OCI-LY7 (cell line): ENCODE results near the gene CTNNBL1. TPM values are rescaled to one million over a fixed set of nuclear protein-coding genes. Genes with fewer than 3 reads are reported as not detected.

Experiments
- BruUV-seq: library from RNA; stranded (reverse); fragments of 400-500 nt; replicated peaks from 2 replicates; lab custom pipeline; 2021; lab: Mats Ljungman, UMichigan
- CTCF ChIA-PET: fragments of 300-600 bp; sonication (Branson Sonifier 250); formaldehyde crosslinking; loops from one replicate; lab custom pipeline; 2022; ENCODE audit warnings: antibody characterized with exemption; ENCODE audit not compliant: unreplicated experiment; lab: Charles Lee
- POLR2A ChIA-PET: fragments of 300-600 bp; sonication (Branson Sonifier 250); formaldehyde crosslinking; loops from one replicate; lab custom pipeline; 2022; ENCODE audit warnings: antibody characterized with exemption; lab: Charles Lee
- DNase-seq: peaks from one replicate; pipeline ENCODE4 v3.0.0-alpha.2; 2015; ENCODE audit warnings: low spot score
- H2AFZ ChIP-seq: fragments of 200-600 bp; sonication (generic), shearing (Covaris generic); 2 replicates; pipeline ENCODE4 v1.6.1; 2014; ENCODE audit warnings: mild to moderate bottlenecking, antibody characterized with exemption, low read length, moderate library complexity
- H3K27ac ChIP-seq: fragments of 200-600 bp; sonication (generic); 2 replicates; pipeline ENCODE4 v1.5.1; 2014; ENCODE audit warnings: mixed run types, low read depth, mild to moderate bottlenecking, moderate library complexity, low read length, inconsistent platforms; ENCODE audit not compliant: poor library complexity, severe bottlenecking
- H3K36me3 ChIP-seq: fragments of 200-600 bp; sonication (generic); 2 replicates; pipeline ENCODE4 v1.6.1; 2014; ENCODE audit warnings: mild to moderate bottlenecking, antibody characterized with exemption, low read length, moderate library complexity, mixed read lengths; ENCODE audit not compliant: insufficient read depth
- H3K4me1 ChIP-seq: fragments of 200-600 bp; sonication (generic); 2 replicates; pipeline ENCODE4 v1.5.1; 2014; ENCODE audit warnings: mild to moderate bottlenecking, low read length; ENCODE audit not compliant: insufficient read depth, poor library complexity, severe bottlenecking
- H3K4me2 ChIP-seq: fragments of 200-600 bp; sonication (generic); 2 replicates; pipeline ENCODE4 v1.6.1; 2014; ENCODE audit warnings: mild to moderate bottlenecking, low read length
- H3K4me3 ChIP-seq: fragments of 200-600 bp; sonication (generic); 2 replicates; pipeline ENCODE4 v1.5.1; 2014; ENCODE audit warnings: mild to moderate bottlenecking, low read depth, low read length; ENCODE audit not compliant: poor library complexity, severe bottlenecking
- H3K79me2 ChIP-seq: fragments of 200-600 bp; sonication (generic); 2 replicates; pipeline ENCODE4 v1.6.1; 2016; ENCODE audit warnings: low read depth, mild to moderate bottlenecking, low read length, moderate library complexity, mixed read lengths; ENCODE audit not compliant: insufficient read depth
- H3K9me2 ChIP-seq: fragments of 200-600 bp; sonication (generic); 2 replicates; pipeline ENCODE4 v1.6.1; 2016; ENCODE audit warnings: mild to moderate bottlenecking, low read length, mixed read lengths; ENCODE audit not compliant: insufficient read depth
- H3K9me3 ChIP-seq: fragments of 200-600 bp; sonication (generic); 2 replicates; pipeline ENCODE4 v1.6.1; 2014; ENCODE audit warnings: mild to moderate bottlenecking, mixed run types, low read length, mixed read lengths
- H4K20me1 ChIP-seq: fragments of 200-600 bp; sonication (generic); 2 replicates; pipeline ENCODE4 v1.6.1; 2014; ENCODE audit warnings: mild to moderate bottlenecking, antibody characterized with exemption, low read length, moderate library complexity, mixed read lengths; ENCODE audit not compliant: insufficient read depth
- CTCF ChIP-seq: fragments of 200-600 bp; sonication (generic); conservative IDR thresholded peaks from 2 replicates; pipeline ENCODE4 v1.5.1; 2014; ENCODE audit warnings: mild to moderate bottlenecking, antibody characterized with exemption, low read length, moderate library complexity, mixed read lengths
- EZH2phosphoT487 ChIP-seq: fragments of 200-600 bp; sonication (generic); IDR thresholded peaks from 2 replicates; pipeline ENCODE4 v1.6.1; 2018; ENCODE audit warnings: low read depth, borderline replicate concordance, mild to moderate bottlenecking, mixed run types, antibody characterized with exemption, low read length, moderate library complexity, mixed read lengths
- intact Hi-C: fragments of 100-400 bp; cut with micrococcal nuclease; formaldehyde crosslinking; loops from one replicate; pipeline ENCODE4 v1.10.0; 2022; ENCODE audit not compliant: unreplicated experiment
- total RNA-seq, 2 experiments: library from RNA; depleted of rRNA in 1 of 2; stranded (reverse); fragments of >200 nt in 1 of 2; shearing (Covaris generic) in 1 of 2; gene quantifications; 2 replicates each; pipeline ENCODE4 v1.2.3, GENCODE V29; 2014 to 2022

Gene CTNNBL1
- total RNA-seq, 2 experiments from 2014 or later, result 38.0 to 90.0 TPM

GRCh38 chr20:37729909-37730308, 36.1 kb downstream of the CTNNBL1 start:
- intact Hi-C loops, result no loop called here
- no peak overlapping the region for H3K4me2 ChIP-seq
- H3K4me3 ChIP-seq, result no peak overlapping the region
- H4K20me1 ChIP-seq, result no peaks in the 10 kb centered on the region
- H3K27ac ChIP-seq, result no peak overlapping the region
- ChIA-PET POLR2A (interaction anchor here (0.6 kb wide), 1 partner anchor 32 kb away, joined by 3 read pairs; no protein-coding TSS in a partner anchor), CTCF (interaction anchor here (0.7 kb wide), 1 partner anchor 9 kb away, joined by 3 read pairs; no protein-coding TSS in a partner anchor)
- H3K79me2 ChIP-seq, result no peaks in the 10 kb centered on the region
- no peak overlapping the region for H2AFZ ChIP-seq
- H3K36me3 ChIP-seq, result peaks cover 22% of the 10 kb centered on the region; the same call in 1 of the 2 replicates
- H3K9me3 ChIP-seq, result no peaks in the 10 kb centered on the region
- no peaks in the 10 kb centered on the region for H3K4me1 ChIP-seq
- no peak for TF ChIP-seq CTCF
- no peak for TF ChIP-seq EZH2phosphoT487
- no TSS peak for BruUV-seq
- no peak for DNase-seq
- H3K9me2 ChIP-seq, result no peaks in the 10 kb centered on the region

GRCh38 chr20:37733416-37733815, 39.6 kb downstream of the CTNNBL1 start:
- Histone ChIP-seq H3K4me1 (no peaks in the 10 kb centered on the region), H3K36me3 (peaks cover 40% of the 10 kb centered on the region; the same call in 1 of the 2 replicates)

More at GRCh38 chr20:37733416-37733815, 39.6 kb downstream of the CTNNBL1 start:
- no peak for TF ChIP-seq EZH2phosphoT487
- no peak for TF ChIP-seq CTCF
- ChIA-PET POLR2A (interaction anchor here (0.9 kb wide), 1 partner anchor 26 kb away, joined by 3 read pairs; no protein-coding TSS in a partner anchor), CTCF (no interaction called here)
- H2AFZ ChIP-seq, result no peak overlapping the region
- no TSS peak for BruUV-seq
- intact Hi-C loops, result no loop called here
- no peaks in the 10 kb centered on the region for H4K20me1 ChIP-seq
- no peak overlapping the region for H3K4me2 ChIP-seq
- no peak overlapping the region for H3K27ac ChIP-seq
- no peak for DNase-seq
- no peaks in the 10 kb centered on the region for H3K9me3 ChIP-seq
- no peaks in the 10 kb centered on the region for H3K9me2 ChIP-seq
- H3K4me3 ChIP-seq, result no peak overlapping the region
- H3K79me2 ChIP-seq, result no peaks in the 10 kb centered on the region
